Activated T-cell treated with anti-CD3 and anti-CD28 coated beads for 1 hour (primary cell): ENCODE results near the gene LCLAT1.
"Not testable (repeated sequence)": the region's sequence is repeated elsewhere in the genome, so short reads cannot be mapped to it uniquely, and the experiment has no call there.

Source experiments
- DNase-seq: peaks from one replicate; pipeline ENCODE4 v3.0.0-alpha.2; 2020; ENCODE audit warnings: low read depth

Gene LCLAT1

GRCh38 chr2:30591186-30591585, 144.1 kb downstream of the LCLAT1 start:
- no peak for DNase-seq

GRCh38 chr2:30601375-30601774, 154.3 kb downstream of the LCLAT1 start:
- DNase-seq, result no peak

GRCh38 chr2:30605197-30605596, 158.2 kb downstream of the LCLAT1 start:
- DNase-seq, result no peak

- DNase-seq, result no peak
Observed at GRCh38 chr2:30608643-30609042, 161.6 kb downstream of the LCLAT1 start.

GRCh38 chr2:30611583-30611982, 164.5 kb downstream of the LCLAT1 start:
- no peak for DNase-seq

- no peak for DNase-seq
Observed at GRCh38 chr2:30612371-30612770, 165.3 kb downstream of the LCLAT1 start.

- no peak for DNase-seq
Observed at GRCh38 chr2:30613001-30613400, 166.0 kb downstream of the LCLAT1 start.

GRCh38 chr2:30614227-30614626, 167.2 kb downstream of the LCLAT1 start:
- not testable (repeated sequence) for DNase-seq

GRCh38 chr2:30615926-30616325, 168.9 kb downstream of the LCLAT1 start:
- no peak for DNase-seq

- no peak for DNase-seq
Observed at GRCh38 chr2:30620102-30620501, 173.1 kb downstream of the LCLAT1 start.

- no peak for DNase-seq
Observed at GRCh38 chr2:30621836-30622235, 174.8 kb downstream of the LCLAT1 start.

- no peak for DNase-seq
Observed at GRCh38 chr2:30622452-30622851, 175.4 kb downstream of the LCLAT1 start.

GRCh38 chr2:30625276-30625675, 178.2 kb downstream of the LCLAT1 start:
- DNase-seq, result no peak

GRCh38 chr2:30625701-30626100, 178.7 kb downstream of the LCLAT1 start:
- no peak for DNase-seq

GRCh38 chr2:30626397-30626796, 179.4 kb downstream of the LCLAT1 start:
- DNase-seq, result no peak

GRCh38 chr2:30627151-30627550, 180.1 kb downstream of the LCLAT1 start:
- no peak for DNase-seq

- DNase-seq, result no peak
Observed at GRCh38 chr2:30628341-30628740, 181.3 kb downstream of the LCLAT1 start.

- DNase-seq, result no peak
Observed at GRCh38 chr2:30629866-30630265, 182.8 kb downstream of the LCLAT1 start.

- no peak for DNase-seq
Observed at GRCh38 chr2:30631051-30631671, 184.1 kb downstream of the LCLAT1 start.

- no peak for DNase-seq
Observed at GRCh38 chr2:30633039-30633438, 186.0 kb downstream of the LCLAT1 start.

- DNase-seq, result no peak
Observed at GRCh38 chr2:30636311-30636710, 189.3 kb downstream of the LCLAT1 start.

- no peak for DNase-seq
Observed at GRCh38 chr2:30639836-30640235, 192.8 kb downstream of the LCLAT1 start.

GRCh38 chr2:30641765-30642345, 194.8 kb downstream of the LCLAT1 start:
- DNase-seq, result no peak

- DNase-seq, result not testable (repeated sequence)
Observed at GRCh38 chr2:30643013-30643412, 196.0 kb downstream of the LCLAT1 start.
